MG63 (cell line): ENCODE results near the gene DTNA. TPM values are rescaled to one million over a fixed set of nuclear protein-coding genes. Genes with fewer than 3 reads are reported as not detected.
"Not testable (repeated sequence)": the region's sequence is repeated elsewhere in the genome, so short reads cannot be mapped to it uniquely, and the experiment has no call there.

Experiments
- DNase-seq: peaks from one replicate; pipeline ENCODE4 v3.0.0-alpha.2; 2020
- H3K27me3 ChIP-seq: fragments of 250-450 bp; sonication (Bioruptor Pico); 2 replicates; pipeline ENCODE4 v1.5.1; 2020; ENCODE audit warnings: mild to moderate bottlenecking, moderate library complexity
- H3K36me3 ChIP-seq: fragments of 250-450 bp; sonication (Bioruptor Pico); 2 replicates; pipeline ENCODE4 v1.5.1; 2020; ENCODE audit warnings: mild to moderate bottlenecking, moderate library complexity
- H3K4me3 ChIP-seq: fragments of 250-450 bp; sonication (Bioruptor Pico); 2 replicates; pipeline ENCODE4 v1.5.1; 2020; ENCODE audit warnings: mild to moderate bottlenecking, moderate library complexity
- H3K9me3 ChIP-seq: fragments of 250-450 bp; sonication (Bioruptor Pico); 2 replicates; pipeline ENCODE4 v1.5.1; 2020; ENCODE audit warnings: mild to moderate bottlenecking, moderate library complexity
- total RNA-seq: library from RNA; depleted of rRNA; stranded (reverse); fragments of >200 nt; shearing (Covaris generic); gene quantifications from 2 replicates; pipeline ENCODE4 v1.2.3, GENCODE V29; 2014; ENCODE audit warnings: low replicate concordance

DTNA gene
- total RNA-seq, 1 experiment from 2014 or later = 0.33 TPM

- Histone ChIP-seq H3K9me3 (no peaks in the 10 kb centered on the region), H3K36me3 (no peaks in the 10 kb centered on the region), H3K4me3 (no peak overlapping the region), H3K27me3 (no peaks in the 10 kb centered on the region)
- DNase-seq = no peak
Measured at GRCh38 chr18:34880882-34881834, 171.1 kb downstream of the DTNA start.

- Histone ChIP-seq H3K9me3 (no peaks in the 10 kb centered on the region), H3K36me3 (no peaks in the 10 kb centered on the region), H3K27me3 (no peaks in the 10 kb centered on the region), H3K4me3 (no peak overlapping the region)
- DNase-seq = no peak
Measured at GRCh38 chr18:34884436-34884835, 174.3 kb downstream of the DTNA start.

- no peaks in the 10 kb centered on the region for H3K36me3 ChIP-seq
- H3K4me3 ChIP-seq = no peak overlapping the region
- no peaks in the 10 kb centered on the region for H3K27me3 ChIP-seq
- H3K9me3 ChIP-seq = no peaks in the 10 kb centered on the region
- DNase-seq = no peak
Measured at GRCh38 chr18:34886177-34886576, 176.1 kb downstream of the DTNA start.

GRCh38 chr18:34887881-34888580, 177.9 kb downstream of the DTNA start:
- DNase-seq = no peak
- H3K9me3 ChIP-seq = no peaks in the 10 kb centered on the region
- no peaks in the 10 kb centered on the region for H3K36me3 ChIP-seq
- no peaks in the 10 kb centered on the region for H3K27me3 ChIP-seq
- no peak overlapping the region for H3K4me3 ChIP-seq

- H3K9me3 ChIP-seq = no peaks in the 10 kb centered on the region
- H3K36me3 ChIP-seq = no peaks in the 10 kb centered on the region
- no peak overlapping the region for H3K4me3 ChIP-seq
- DNase-seq = no peak
- H3K27me3 ChIP-seq = no peaks in the 10 kb centered on the region
Measured at GRCh38 chr18:34890486-34891085, 180.5 kb downstream of the DTNA start.

- Histone ChIP-seq H3K27me3 (no peaks in the 10 kb centered on the region), H3K36me3 (no peaks in the 10 kb centered on the region), H3K4me3 (no peak overlapping the region), H3K9me3 (no peaks in the 10 kb centered on the region)
- no peak for DNase-seq
Measured at GRCh38 chr18:34892379-34892778, 182.3 kb downstream of the DTNA start.

GRCh38 chr18:34893239-34893638, 183.1 kb downstream of the DTNA start:
- H3K4me3 ChIP-seq = no peak overlapping the region
- no peaks in the 10 kb centered on the region for H3K27me3 ChIP-seq
- no peak for DNase-seq
- no peaks in the 10 kb centered on the region for H3K36me3 ChIP-seq
- no peaks in the 10 kb centered on the region for H3K9me3 ChIP-seq

DNA sequence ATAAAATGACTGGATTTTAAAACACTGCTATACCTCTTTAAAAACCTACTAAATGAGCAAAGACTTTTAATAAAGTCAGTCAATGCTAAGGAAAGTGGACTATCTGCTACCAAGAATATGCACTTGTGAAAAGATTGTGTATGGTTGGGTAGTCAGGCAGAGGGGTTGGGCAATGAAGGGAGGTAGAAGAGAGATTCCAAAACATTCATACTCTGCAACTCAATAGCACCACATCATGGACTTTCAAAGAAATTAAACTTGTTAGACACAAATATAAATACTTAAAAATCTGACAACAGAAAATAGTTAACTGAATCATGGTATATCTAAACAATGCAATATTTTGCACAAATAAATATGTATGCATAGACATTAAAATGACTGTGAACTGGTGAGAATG, 191.2 kb downstream of the DTNA start:
- H3K27me3 ChIP-seq = no peaks in the 10 kb centered on the region
- no peak for DNase-seq
- H3K4me3 ChIP-seq = no peak overlapping the region
- H3K36me3 ChIP-seq = no peaks in the 10 kb centered on the region
- no peaks in the 10 kb centered on the region for H3K9me3 ChIP-seq

- Histone ChIP-seq H3K27me3 (no peaks in the 10 kb centered on the region), H3K9me3 (no peaks in the 10 kb centered on the region), H3K4me3 (no peak overlapping the region), H3K36me3 (no peaks in the 10 kb centered on the region)
- DNase-seq = no peak
Measured at GRCh38 chr18:34904994-34905393, 194.9 kb downstream of the DTNA start.

DNA sequence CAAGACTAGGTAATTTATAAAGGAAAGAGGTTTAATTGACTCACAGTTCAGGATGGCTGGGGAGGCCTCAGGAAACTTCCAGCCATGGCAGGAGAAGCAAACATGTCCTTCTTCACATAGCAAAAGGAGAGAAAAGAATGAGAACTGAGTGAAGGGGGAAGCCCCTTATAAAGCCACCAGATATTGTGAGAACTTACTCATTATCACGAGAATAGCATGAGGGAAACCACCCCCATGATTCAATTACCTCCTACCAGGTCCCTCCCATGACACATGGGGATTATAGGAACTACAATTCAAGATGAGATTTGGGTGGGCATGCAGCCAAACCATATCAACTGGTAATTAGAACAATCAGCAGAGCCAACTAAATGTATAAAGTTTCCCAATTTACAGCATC, 196.9 kb downstream of the DTNA start:
- H3K9me3 ChIP-seq, H3K36me3 ChIP-seq, H3K27me3 ChIP-seq, DNase-seq, H3K4me3 ChIP-seq: not testable (repeated sequence)

GRCh38 chr18:34909637-34910364, 199.7 kb downstream of the DTNA start:
- Histone ChIP-seq H3K36me3 (no peaks in the 10 kb centered on the region), H3K9me3 (no peaks in the 10 kb centered on the region), H3K27me3 (no peaks in the 10 kb centered on the region), H3K4me3 (no peak overlapping the region)
- no peak for DNase-seq

GRCh38 chr18:34911081-34911480, 201.0 kb downstream of the DTNA start:
- no peak for DNase-seq
- H3K27me3 ChIP-seq = no peaks in the 10 kb centered on the region

DNA sequence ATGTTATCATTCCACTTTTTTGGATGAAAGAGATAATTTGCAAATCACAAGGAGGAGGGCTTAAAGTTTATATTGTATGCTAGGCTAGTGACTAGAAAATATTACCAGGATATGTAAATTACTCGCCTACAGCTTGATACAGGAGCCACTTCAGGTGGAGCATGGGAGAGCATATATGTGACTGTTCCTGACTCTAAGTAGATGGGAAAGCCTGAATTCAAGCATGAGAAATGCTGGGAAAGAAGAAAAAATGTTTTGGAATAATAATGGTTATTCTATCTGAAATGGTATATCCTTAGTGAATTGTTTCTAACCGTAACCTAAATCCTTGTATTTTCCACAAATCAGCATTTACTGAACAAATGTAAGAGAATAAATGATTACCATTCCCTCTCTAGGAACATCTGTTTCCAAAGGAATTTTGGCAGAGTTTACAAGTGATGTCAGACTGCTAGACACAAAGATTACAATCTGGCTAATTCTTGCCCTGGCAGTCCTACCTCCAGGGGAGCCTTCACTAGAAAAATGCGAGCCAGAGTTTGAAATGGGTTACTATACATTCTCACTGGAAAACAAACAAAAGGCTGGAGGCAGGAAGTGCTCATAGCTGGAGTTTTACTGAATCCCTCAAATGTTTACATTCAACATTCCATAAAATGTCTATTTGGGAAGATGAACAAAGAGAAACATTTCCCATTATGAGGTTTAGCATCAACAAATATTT, 201.7 kb downstream of the DTNA start:
- no peak overlapping the region for H3K4me3 ChIP-seq
- peak; percentile 77 for DNase-seq
- H3K36me3 ChIP-seq = no peaks in the 10 kb centered on the region
- H3K27me3 ChIP-seq = no peaks in the 10 kb centered on the region
- no peaks in the 10 kb centered on the region for H3K9me3 ChIP-seq

More at GRCh38 chr18:34911081-34911480, 201.0 kb downstream of the DTNA start:
- H3K9me3 ChIP-seq = no peaks in the 10 kb centered on the region
- no peaks in the 10 kb centered on the region for H3K36me3 ChIP-seq
- no peak overlapping the region for H3K4me3 ChIP-seq

- H3K27me3 ChIP-seq = no peaks in the 10 kb centered on the region
- DNase-seq = peak; percentile 57
- no peaks in the 10 kb centered on the region for H3K36me3 ChIP-seq
Measured at GRCh38 chr18:34913837-34914661, 204.0 kb downstream of the DTNA start.

GRCh38 chr18:34915046-34915445, 204.9 kb downstream of the DTNA start:
- Histone ChIP-seq H3K36me3 (no peaks in the 10 kb centered on the region), H3K4me3 (no peak overlapping the region), H3K9me3 (no peaks in the 10 kb centered on the region), H3K27me3 (no peaks in the 10 kb centered on the region)
- no peak for DNase-seq

More at GRCh38 chr18:34913837-34914661, 204.0 kb downstream of the DTNA start:
- H3K4me3 ChIP-seq = no peak overlapping the region
- H3K9me3 ChIP-seq = no peaks in the 10 kb centered on the region
